HK-2 (cell line): ENCODE results near the gene RBM17.
"Not testable (repeated sequence)": the region's sequence is repeated elsewhere in the genome, so short reads cannot be mapped to it uniquely, and the experiment has no call there.

ENCODE experiments used
- DNase-seq: peaks from one replicate; pipeline ENCODE4 v3.0.0-alpha.2; 2018; ENCODE audit not compliant: unreplicated experiment

Gene RBM17

DNA sequence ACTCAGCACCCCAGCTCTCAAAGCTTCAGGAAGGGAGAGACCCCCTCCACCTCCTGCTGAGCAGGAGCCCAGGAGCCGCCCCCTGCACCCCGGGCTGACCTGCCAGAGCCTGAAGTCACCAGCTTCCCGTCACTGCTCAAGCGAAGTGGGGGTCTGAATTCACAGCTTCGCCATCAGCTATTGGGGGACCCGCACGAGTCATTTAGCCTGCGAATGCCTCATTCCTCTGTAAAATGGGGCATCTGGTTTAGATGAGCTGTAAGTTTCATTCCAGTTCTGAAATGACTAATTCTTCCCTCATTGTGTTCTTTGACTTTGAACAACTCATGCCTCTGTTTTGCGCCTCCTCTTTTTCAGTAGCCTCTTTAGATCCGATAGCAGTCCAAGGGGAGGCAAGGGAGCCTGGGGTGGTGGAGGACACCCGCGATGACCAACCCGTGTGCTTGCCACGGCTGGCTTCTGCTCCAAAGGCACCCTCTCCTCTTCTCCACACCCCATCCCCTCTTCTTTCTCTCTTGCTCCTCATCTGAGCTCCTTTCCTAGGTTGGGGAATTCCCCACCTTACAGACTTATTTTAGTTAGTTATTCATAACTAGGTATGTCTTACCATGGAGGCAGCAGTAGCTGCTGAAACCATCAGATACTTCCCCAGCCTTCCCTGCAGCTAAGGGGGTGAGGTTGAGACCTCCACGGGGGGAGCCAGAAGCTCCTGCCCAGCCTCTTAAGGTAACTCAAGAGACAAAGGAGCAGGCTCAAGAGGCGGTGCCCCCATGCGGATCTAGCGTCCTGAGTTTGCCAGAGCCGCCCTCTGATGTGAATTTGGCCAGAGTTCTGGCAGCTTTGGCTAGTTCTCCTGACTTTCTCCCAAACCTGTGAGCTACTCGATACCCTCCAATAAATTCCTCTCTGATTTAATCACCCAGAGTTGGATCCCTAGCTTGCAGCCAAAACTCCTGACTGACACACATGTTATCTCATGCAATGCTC is 47.7 kb downstream of the RBM17 start:
- peak; percentile 22 for DNase-seq

DNA sequence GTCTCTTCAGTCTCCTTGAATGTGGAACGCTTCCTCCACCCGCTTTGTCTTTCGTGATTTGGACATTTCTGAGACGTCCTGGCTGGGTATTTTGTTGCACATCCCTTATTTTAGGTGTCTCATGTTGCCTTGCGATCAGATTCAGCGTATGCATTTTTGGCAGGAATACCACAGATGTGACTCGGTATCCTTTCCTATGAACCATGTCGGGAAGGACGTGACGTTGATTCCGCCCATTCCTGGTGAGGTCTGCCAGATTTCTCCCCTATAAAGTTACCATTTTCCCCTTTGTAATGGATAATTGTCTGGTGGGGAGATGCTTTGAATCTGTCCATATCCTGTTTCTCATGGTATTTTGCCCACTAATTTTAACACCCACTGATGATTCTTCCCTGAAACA is 49.6 kb downstream of the RBM17 start:
- no peak for DNase-seq

DNA sequence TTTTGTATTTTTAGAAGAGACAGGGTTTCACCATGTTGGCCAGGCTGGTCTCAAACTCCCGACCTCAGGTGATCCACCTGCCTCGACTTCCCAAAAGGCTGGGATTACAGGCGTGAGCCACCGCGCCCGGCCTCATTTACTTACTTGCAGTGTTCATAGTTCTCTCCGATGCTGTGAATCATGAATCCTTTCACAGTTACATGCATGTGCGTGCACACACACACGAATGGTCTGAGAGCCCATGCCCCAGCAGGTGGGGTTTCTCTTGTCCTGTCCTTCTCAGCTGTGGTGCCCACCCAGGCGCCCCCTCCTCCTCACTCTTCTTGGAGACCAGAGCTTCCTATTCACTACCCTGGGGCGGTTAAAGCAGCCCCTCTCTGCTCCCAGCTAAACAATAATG is 50.6 kb downstream of the RBM17 start:
- no peak for DNase-seq

DNA sequence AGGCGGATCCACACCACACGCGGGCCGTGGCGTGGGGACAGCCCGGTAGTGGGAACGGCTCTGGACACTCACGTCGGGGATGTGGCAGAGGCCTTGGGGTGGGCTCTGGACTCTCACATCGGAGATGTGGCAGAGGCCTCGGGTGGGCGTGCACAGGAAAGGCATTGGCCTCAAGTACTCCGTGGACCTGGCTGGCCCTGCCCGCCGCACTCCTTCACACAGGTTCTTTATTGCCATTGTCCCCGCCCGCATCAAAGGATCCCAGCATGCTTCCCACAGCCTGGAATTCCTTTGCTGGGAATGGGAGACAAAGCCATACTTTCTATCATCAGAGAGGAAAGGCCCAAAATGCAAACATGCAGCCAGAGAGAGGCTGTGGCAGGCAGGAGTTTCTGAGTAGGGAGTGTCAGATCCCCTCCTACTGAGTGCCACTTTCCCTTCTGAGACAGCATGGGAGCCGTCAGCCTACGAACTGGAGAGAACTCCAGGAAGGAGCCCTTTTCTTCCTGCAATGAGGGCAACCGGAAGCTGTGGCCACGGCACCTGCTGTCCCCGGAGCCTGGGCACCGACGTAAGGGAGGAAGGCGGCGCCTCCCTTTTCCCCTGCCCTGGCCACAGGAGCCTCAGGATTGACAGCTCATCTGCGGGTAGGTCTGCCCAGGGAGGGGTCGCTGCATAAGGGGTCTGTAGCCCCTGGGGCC is 51.5 kb downstream of the RBM17 start:
- DNase-seq, result no peak

DNA sequence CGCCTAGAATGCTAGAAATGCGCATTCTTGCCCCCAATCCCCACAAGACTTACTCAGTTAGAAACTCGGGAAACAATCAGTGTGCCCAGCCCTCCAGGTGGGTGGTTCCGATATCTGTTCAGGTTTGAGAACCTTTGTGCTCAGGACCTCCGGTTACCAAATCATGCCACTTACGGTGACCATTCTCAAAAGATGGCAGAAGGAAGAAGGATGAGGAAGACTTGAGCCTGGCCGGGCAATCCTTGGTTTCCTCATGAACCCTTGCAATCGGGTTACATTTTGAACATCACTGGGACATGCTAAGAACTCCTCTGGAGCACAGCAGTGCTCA is 52.1 kb downstream of the RBM17 start:
- no peak for DNase-seq

DNA sequence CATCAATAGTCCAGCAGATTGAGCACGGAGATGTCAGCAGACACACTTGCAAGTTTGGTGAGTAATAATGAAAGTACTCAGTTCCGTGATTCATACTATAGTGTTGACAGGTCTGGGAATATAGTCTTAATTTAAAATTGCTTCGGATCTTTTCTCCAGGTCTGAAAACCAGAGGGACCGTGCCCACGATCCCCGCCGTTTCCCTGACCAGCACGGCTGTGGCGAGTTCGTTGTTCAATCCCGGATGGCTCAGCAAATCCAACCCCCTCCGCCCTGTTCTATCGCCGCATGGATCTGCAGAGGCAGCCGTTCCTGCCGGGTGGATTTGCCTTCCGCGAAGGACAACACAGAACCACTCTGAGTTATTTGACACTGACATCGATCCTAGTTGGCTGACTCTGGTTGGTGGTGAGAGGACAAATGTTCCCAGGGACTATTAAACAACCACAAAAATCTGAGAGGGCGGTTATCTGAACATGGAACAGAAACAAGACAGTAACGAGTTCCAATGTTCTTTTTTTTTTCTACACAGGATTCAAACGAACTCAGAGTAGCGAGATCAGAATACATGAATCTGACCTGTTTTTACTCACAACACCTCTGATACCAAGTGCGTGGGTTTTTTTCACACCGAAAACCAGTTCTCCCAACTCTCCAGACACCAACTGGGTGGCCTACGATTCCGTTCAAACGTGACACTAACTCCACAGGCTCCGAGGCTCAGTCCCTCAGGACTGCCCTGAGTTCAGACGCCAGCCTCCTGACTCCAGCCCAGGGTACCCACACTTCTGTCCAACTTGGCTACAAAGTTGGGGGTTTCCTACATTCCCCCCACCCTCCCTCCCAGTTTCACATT is 52.7 kb downstream of the RBM17 start:
- peak; percentile 42 for DNase-seq

DNA sequence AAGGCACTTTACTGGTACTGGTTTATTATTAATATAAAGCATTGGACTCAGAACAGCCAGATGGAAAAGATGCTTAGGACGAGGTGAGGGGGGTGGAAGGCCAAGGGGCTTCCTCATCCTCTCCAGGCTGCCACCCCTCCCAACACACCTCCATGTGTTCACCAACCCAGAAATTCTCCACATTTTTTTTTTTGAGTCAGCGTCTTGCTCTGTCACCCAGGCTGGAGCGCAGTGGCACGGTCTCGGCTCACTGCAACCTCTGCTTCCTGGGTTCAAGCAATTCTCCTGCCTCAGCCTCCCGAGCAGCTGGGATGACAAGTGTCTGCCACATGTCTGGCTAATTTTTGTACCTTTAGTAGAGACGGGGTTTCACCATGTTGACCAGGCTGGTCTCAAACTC is 53.4 kb downstream of the RBM17 start:
- DNase-seq, result not testable (repeated sequence)

DNA sequence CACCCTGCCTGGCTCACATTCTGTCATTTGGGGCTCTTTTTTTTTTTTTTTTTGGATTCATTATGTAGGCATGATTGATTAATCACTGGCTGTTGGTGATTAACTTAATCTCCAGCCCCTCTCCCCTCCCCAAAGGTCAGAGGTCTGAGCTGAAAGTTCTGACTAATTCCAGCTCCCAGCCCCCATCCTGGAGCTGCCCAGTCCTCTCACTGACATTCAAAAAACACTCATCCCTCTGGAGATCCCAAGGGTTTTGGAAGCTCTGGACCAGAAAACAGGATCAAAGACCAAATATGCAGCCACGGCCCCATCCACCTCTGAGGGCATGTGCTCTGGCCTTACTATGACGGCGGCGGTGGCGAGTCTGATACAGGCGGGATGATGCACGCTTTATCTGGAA is 53.8 kb downstream of the RBM17 start:
- no peak for DNase-seq

DNA sequence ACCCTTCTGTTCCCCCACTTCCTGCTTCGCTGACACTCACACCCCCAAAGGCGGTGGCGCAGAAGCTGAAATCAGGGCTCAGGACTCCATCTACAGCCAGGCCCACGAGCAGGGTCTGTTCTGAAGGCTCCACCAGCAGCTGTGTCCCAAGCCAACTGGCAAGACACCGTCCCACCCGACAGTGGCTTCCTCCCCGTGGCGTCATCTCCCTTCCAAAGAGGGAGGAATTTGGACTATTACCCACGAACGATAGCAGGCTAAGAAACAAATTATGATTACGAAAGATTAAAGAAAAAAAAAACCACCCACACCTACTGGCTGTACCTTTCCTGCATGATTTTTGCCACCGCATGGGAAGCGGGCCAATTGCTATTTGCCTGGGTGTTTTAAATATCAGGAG is 54.3 kb downstream of the RBM17 start:
- DNase-seq, result no peak

DNA sequence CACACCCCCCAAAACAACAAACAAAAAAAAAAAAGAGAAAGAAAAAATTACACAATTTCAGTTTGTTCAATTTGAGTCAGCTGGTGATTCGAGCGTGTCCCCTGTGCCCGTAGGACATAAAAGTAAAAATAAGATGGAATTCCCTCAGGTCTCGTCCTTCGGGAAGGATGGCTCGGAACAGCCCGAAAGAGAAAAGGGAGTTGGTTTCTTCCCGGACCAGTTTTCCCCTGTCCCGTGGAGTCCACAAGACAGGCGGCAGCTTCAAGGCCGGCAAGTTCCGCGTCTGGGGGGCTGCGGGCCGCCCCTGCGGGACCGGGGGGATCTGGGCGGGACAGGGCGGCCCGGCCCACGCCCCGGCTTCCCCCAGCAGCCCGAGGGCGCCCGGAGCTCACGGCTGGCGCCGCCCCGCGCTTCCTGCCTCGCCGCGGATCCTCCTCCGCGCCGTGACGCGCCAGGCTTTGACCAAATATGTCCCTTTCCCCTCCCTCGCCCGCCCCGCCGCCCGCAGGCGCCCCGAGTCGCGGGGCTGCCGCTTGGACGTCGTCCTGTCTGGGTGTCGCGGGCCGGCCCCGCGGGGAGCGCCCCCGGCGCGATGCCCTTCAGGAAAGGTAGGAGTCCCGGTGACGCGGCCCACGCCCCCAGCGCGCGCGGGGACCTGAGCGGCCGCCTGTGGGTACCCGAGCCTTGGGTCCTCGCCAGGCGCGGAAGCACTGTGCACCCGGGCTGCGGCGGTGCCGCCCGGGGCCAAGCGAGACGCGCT is 55.8 kb downstream of the RBM17 start:
- peak; percentile 82 for DNase-seq

DNA sequence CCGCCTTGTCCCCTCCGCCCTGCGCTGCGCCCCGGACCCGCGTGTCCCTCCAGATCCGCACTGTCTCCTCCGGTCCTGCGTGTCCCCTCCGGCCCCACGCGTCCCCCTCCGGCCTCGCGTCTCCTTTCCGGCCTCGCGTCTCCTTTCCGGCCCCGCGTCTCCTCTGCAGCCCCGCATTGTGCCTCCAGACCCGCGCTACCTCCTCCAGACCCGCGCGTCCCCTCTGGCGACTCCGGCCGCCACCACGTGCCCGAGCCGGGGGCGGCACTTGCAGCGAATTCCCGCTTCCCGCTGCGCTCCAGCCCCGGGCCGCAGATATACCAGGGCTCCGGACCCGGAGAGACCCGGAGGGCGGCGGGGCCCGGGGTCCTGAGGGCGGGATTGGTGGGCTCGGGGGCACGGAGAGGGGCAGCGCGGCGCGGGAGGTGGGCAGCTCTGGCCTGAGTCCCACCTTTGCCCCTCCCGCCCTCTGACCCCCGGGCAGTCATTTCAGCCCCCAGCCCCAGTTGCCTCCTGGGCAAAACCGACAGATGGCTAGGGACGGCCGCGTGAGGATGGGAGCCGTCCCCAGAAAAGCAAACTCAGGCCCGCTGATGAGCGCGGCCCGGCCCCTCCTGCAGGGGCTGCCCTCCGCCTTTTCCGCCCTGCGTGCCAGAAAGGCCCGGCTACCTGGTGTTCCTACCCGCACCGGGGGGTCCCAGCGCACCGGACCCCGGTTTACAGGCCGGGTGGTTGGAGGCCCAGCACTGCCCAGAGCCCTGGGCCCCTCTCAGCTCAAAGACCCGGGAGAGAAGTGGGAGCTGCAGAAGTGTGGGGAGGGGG is 56.5 kb downstream of the RBM17 start:
- peak; percentile 40 for DNase-seq

DNA sequence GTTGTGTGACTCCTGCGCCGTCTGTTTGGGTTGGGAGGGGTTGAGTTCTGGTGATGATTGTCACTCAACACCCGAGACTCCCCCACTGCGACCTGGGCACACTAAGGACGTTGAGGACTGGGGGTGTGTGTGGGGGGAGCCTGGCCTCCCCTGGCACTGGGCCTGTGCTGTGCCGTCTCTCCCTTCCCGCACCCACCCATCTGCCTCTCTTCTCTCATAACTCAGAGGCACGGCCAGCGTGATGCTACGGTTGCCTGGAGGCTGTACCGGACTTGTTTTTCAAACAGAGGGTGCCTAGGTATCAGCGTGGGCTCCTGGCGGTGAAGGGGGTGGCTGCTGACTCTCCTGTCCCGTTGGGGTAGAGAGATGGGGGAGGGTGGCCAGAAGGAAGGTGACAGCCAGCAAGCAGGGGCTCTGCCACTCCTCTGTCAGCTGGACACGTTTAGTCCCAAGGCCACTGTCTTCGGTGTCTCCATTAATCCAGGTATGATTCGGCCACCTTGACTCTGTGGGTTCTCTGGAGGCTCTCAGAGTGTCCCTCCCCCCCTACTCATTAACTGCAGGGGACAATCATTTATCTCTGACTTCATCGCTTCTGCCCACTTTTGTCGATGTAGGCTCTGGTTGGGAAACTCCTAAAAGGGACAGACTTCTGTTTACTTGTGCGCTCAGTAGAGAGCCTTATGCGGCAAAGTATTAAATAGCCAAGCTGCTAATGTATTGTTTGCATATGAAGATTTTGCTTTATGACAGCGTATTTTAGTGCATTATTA is 57.4 kb downstream of the RBM17 start:
- DNase-seq, result peak; percentile 24

DNA sequence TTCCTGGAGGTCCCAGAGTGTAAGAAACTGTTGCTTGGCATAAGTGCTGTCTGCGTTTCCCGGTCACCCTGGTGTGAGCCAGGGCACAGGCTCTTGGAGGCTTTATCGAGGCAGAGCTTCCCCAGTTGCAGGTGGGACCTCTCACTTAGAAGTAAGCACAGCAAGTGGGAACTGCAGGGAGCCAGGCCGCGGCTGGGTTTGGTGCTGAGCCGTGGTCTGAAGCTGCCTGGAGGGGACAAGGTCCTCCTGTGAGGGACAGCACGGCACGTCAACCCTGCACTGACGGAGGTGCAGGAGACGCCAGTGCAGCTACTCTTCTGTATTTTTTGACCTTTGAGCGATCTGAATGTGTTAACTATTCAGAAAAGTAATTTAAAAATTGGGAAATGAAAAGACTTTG is 58.1 kb downstream of the RBM17 start:
- no peak for DNase-seq

DNA sequence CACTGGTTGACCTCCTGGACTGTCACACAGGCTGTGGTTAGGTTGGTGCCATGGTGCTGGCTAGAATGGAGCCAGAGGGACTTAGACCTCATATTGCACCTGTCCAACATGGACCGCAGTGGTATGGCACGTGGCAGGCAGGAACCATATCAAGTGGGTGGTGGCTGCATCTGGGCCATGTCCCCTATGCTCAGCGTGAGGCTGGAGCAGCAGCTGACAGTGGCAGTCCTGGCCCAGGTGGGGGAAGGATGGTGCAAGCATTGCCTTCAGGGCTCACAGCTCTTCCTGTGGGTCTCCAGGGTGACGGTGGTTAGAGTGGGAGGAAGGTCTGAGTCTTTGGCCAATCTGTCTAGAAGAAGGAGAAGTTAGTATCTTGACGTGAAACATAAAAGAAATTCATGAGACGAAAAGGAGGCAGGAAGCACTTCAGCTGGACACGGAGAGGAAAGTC is 59.4 kb downstream of the RBM17 start:
- DNase-seq, result no peak

DNA sequence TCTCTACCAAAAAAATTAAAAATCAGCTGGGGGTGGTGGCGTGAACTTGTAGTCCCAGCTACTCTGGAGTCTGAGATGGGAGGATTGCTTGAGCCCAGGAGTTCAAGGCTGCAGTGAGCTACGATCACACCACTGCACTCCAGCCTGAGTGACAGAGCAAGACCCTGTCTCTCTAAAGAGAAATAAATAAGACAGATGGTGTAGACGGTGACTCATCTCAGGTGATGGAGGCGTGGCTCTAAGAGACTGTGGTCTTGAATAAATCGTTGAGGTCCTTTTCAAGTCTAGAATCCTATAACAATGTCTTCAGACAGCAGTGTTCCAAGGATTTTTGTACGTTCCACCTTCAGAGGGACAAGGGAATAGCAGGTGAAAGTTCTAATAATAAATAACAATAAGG is 60.1 kb downstream of the RBM17 start:
- no peak for DNase-seq

DNA sequence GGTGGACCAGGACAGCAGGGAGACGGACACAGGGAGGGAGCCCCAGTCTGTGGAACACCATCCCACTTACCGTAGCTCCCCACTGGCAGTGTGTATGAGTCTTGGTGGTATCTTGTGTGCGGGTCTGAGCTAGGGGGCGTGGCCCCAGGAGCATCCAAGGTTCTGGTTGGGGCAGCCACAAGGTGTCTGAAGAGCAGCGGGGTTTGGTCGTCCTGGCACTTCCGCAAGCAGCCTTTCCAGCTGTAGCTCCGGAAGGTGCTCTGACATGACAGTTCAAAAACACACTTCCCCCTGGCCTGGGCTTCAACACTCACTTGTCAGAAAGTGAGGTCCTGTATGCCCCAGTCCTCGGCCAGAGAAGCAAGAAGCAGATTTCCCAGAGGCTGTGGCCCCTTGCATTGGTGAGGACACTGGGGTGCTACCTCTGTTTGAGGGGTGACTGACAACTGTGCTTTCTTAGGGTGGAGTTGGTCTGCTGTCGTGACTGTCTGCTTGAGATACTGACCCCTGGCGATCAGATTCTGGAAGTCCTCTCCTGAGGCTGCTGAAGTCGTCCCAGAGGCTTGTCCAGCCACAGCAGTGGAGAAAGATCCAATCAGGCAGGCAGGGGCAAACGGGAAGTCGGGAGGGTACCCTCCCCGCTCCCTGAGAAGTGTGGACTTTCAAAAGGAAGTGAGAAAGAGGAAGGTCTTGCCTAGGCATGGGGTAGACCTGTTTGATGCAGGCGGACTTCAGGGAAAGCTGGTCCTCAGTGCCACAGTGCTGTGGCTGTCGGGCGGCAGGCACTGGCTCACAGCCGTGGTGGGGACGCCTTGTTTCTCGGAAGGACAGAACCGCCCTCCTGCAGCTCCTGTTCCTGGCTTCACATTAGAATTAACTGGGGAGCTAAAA is 62.5 kb downstream of the RBM17 start:
- no peak for DNase-seq

DNA sequence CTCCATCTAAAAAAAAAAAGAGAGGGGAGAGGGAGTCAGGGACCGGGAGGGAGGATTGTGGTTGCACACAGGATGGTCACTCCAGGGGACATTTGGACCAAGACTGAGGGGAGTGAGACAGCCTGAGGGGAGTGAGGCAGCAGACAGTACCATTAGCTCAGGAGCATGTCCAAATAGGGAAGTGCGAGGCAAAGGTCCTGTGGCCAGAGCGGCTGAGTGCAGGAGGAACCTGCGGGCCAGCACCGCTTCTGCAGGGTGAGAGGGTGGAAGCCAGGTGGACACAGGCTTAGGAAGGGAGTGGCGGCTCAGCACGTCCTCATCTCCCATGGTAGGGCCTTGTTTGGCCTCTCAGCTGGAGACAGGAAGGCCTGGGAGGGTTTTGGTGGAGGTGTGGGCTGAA is 65.0 kb downstream of the RBM17 start:
- DNase-seq, result no peak

DNA sequence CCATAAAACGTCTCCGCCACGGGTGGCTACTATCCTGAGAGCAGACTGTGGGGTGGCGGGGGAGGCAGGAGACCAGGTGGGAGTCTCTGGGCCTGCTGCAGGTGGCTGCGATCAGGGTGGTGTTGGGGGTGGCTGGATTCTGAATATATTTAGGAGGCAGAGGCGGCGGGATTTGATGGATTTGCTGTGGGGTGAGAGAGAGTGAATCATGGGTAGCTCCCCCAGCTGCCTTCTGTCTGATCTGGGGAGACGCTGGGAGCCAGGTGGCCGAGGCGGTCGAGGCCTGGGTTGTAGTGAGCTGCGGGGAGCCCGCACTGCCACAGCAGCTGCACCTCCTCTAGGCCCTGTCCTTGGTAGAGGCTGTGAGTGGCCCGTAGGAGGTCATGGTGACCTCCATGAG is 65.7 kb downstream of the RBM17 start:
- no peak for DNase-seq

DNA sequence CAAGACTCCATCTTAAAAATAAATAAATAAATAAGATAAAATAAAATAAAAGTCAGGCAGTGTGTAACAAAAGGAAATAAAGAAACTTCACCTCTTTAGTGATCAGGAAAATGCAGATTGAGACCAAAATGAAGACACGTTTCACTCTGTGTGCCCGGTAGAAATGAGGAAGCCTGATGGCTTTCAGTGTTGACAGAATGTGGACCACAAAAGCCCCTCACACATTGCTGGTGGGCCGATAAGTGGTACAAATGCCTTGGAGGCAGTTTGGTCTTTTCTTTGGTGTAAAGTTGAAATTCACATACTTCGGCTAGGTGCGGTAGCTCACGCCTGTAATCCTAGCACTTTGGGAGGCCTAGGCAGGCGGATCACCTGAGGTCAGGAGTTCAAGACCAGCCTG is 69.4 kb downstream of the RBM17 start:
- no peak for DNase-seq
